K562 (cell line): ENCODE data around the gene MON2. TPM values are rescaled to one million over a fixed set of nuclear protein-coding genes. Genes with fewer than 3 reads are reported as not detected.

Experiments used
- ATAC-seq: fragments of 200-7000 bp; cut with Tn5 transposase; 3 replicates; pipeline ENCODE4 v1.9.1; 2020; ENCODE audit warnings: moderate library complexity
- BruUV-seq: library from RNA; stranded (reverse); fragments of 400-500 nt; replicated peaks from 2 replicates; lab custom pipeline; 2021; lab: Mats Ljungman, UMichigan
- CTCF ChIA-PET: fragments of 300-600 bp; formaldehyde crosslinking; extraction: SDS; loops from one replicate; lab custom pipeline; 2021; ENCODE audit warnings: low intra/inter-chr PET ratio; lab: Yijun Ruan, JAX
- POLR2A ChIA-PET: fragments of 300-600, 350-650 bp; sonication (Branson Sonifier 250); formaldehyde crosslinking; extraction: SDS; loops from one replicate; lab custom pipeline; 2021; ENCODE audit warnings: antibody characterized with exemption, inconsistent platforms; lab: Yijun Ruan, JAX
- DNase-seq, 4 experiments: peaks; one replicate each; pipeline versions ENCODE4 v3.0.0 to v3.0.0-alpha.2; 2011 to 2018; ENCODE audit warnings: low spot score in 3 of 4, mixed read lengths in 3 of 4; ENCODE audit errors: extremely low read depth in 1 of 4
- FAIRE-seq: peaks from 2 replicates; lab custom pipeline; 2011; peaks lifted over from hg19 to GRCh38; lab: Jason Lieb, UNC
- H2AFZ ChIP-seq: 2 replicates; pipeline ENCODE4 v1.6.0; 2011; ENCODE audit warnings: low read depth, low read length, control low read depth, inconsistent platforms
- H3K27ac ChIP-seq: fragments of 200-600 bp; 3 replicates; pipeline ENCODE4 v1.8.0; 2011; ENCODE audit warnings: low read depth, mild to moderate bottlenecking, control low read depth, inconsistent platforms, low read length, moderate library complexity, mixed read lengths; ENCODE audit errors: extremely low read depth
- H3K27me3 ChIP-seq, 2 experiments: fragments of 300-600 bp in 1 of 2; 2 replicates in 1 of 2; 3 replicates in 1 of 2; pipeline versions ENCODE4 v1.6.0 to v1.8.0; 2011; ENCODE audit warnings: inconsistent platforms in 2 of 2, low read length in 2 of 2, mild to moderate bottlenecking in 1 of 2, mixed read lengths in 1 of 2, moderate library complexity in 1 of 2; ENCODE audit not compliant: control insufficient read depth in 2 of 2, insufficient read depth in 2 of 2
- H3K36me3 ChIP-seq: fragments of 300-600 bp; 3 replicates; pipeline ENCODE4 v1.8.0; 2011; ENCODE audit warnings: mild to moderate bottlenecking, low read length, inconsistent platforms; ENCODE audit not compliant: control insufficient read depth, insufficient read depth
- H3K4me1 ChIP-seq, 2 experiments: fragments of 200-600 bp in 1 of 2; replicated peaks in 1 of 2; 2 replicates in 1 of 2; 3 replicates in 1 of 2; pipeline versions ENCODE4 v1.5.1 to v1.8.0; 2011; ENCODE audit warnings: inconsistent platforms in 2 of 2, low read length in 2 of 2, mild to moderate bottlenecking in 1 of 2, mixed read lengths in 1 of 2, moderate library complexity in 1 of 2; ENCODE audit not compliant: control insufficient read depth in 2 of 2, insufficient read depth in 2 of 2
- H3K4me2 ChIP-seq: 2 replicates; pipeline ENCODE4 v1.6.1; 2011; ENCODE audit warnings: low read length, control low read depth, inconsistent platforms, mixed read lengths; ENCODE audit not compliant: insufficient read depth
- H3K4me3 ChIP-seq: fragments of 200-600 bp; sonication (generic), shearing (Covaris generic); 2 replicates; pipeline ENCODE4 v1.5.1; 2016; ENCODE audit warnings: control low read depth, inconsistent platforms
- H3K79me2 ChIP-seq: fragments of 200-600 bp; 3 replicates; pipeline ENCODE4 v1.8.0; 2011; ENCODE audit warnings: low read length, inconsistent platforms; ENCODE audit not compliant: control insufficient read depth, insufficient read depth
- H3K9ac ChIP-seq, 2 experiments: 2 replicates each; pipeline versions ENCODE4 v1.6.0 to v1.6.1; 2011; ENCODE audit warnings: low read depth in 2 of 2, low read length in 2 of 2, control low read depth in 1 of 2, inconsistent platforms in 1 of 2, mild to moderate bottlenecking in 1 of 2, mixed read lengths in 1 of 2; ENCODE audit not compliant: insufficient read depth in 1 of 2
- H3K9me1 ChIP-seq: one replicate; pipeline ENCODE4 v1.6.0; 2011; ENCODE audit warnings: inconsistent platforms, mild to moderate bottlenecking, low read length, moderate library complexity; ENCODE audit not compliant: control insufficient read depth, insufficient read depth
- H3K9me3 ChIP-seq: replicated peaks from 2 replicates; pipeline ENCODE4 v1.5.1; 2011; ENCODE audit warnings: low read depth, low read length, inconsistent platforms; ENCODE audit not compliant: control insufficient read depth, insufficient read depth
- H4K20me1 ChIP-seq: replicated peaks from 2 replicates; pipeline ENCODE4 v1.6.1; 2011; ENCODE audit warnings: low read length, inconsistent platforms, mixed read lengths; ENCODE audit not compliant: control insufficient read depth, insufficient read depth
- CEBPB ChIP-seq: fragments of 450-650 bp; IDR thresholded peaks from 2 replicates; pipeline ENCODE4 v1.6.1; 2016; ENCODE audit warnings: missing genetic modification characterization, missing compliant biosample characterization
- FOXJ2 ChIP-seq: fragments of 200-800 bp; sonication (Bioruptor generic); IDR thresholded peaks from 2 replicates; pipeline ENCODE4 v1.6.1; 2016; ENCODE audit warnings: missing genetic modification characterization, missing compliant biosample characterization
- HEY1 ChIP-seq: fragments of 250-450 bp; sonication (Bioruptor Pico); IDR thresholded peaks from 2 replicates; pipeline ENCODE4 v1.5.0; 2020; ENCODE audit warnings: mild to moderate bottlenecking, moderate library complexity, borderline replicate concordance
- POLR3G ChIP-seq: IDR thresholded peaks from 2 replicates; pipeline ENCODE4 v1.6.1; 2011; ENCODE audit not compliant: insufficient read length, insufficient replicate concordance; ENCODE audit errors: extremely low read depth
- SAP30 ChIP-seq: fragments of 200-600 bp; sonication (generic); IDR thresholded peaks from 2 replicates; pipeline ENCODE4 v1.6.1; 2012; ENCODE audit warnings: borderline replicate concordance, low read depth, mild to moderate bottlenecking, moderate library complexity, low read length, control low read depth, inconsistent platforms; ENCODE audit not compliant: insufficient read depth, poor library complexity, severe bottlenecking
- SPI1 ChIP-seq: IDR thresholded peaks from 2 replicates; pipeline ENCODE4 v1.6.1; 2011; ENCODE audit warnings: low read depth, low read length, control low read depth, borderline replicate concordance
- STAT5B ChIP-seq: fragments of 250-450 bp; sonication (Bioruptor Pico); IDR thresholded peaks from 2 replicates; pipeline ENCODE4 v1.8.0; 2021; ENCODE audit warnings: mild to moderate bottlenecking, inconsistent platforms
- TCFL5 ChIP-seq: fragments of 250-450 bp; sonication (Bioruptor Pico); conservative IDR thresholded peaks from 2 replicates; pipeline ENCODE4 v1.6.1; 2021; ENCODE audit warnings: mild to moderate bottlenecking, moderate library complexity, matching md5 sums
- YY1 ChIP-seq, 3 experiments: IDR thresholded peaks; 2 replicates each; pipeline ENCODE4 v1.6.1; 2011; ENCODE audit warnings: low read length in 2 of 3, mild to moderate bottlenecking in 2 of 3, moderate library complexity in 2 of 3, borderline replicate concordance in 1 of 3, control low read depth in 1 of 3, low read depth in 1 of 3; ENCODE audit not compliant: insufficient read depth in 3 of 3, insufficient replicate concordance in 2 of 3, control insufficient read depth in 1 of 3, insufficient read length in 1 of 3; ENCODE audit errors: extremely low read depth in 1 of 3
- ZNF253 ChIP-seq: fragments of 250-450 bp; sonication (Bioruptor Pico); conservative IDR thresholded peaks from 2 replicates; pipeline ENCODE4 v1.6.1; 2021; ENCODE audit warnings: mild to moderate bottlenecking
- WGBS: fragments of 100-300 bp; shearing (Covaris generic); methylation state at CpG from one replicate; pipeline ENCODE4 v1.1.6; 2016; ENCODE audit warnings: low coverage, mixed read lengths; ENCODE audit not compliant: insufficient coverage; ENCODE audit errors: missing lambda C conversion rate; 5-methylcytosine and 5-hydroxymethylcytosine counted together
- in situ Hi-C: fragments of 300-500 bp; cut with MboI; formaldehyde crosslinking; loops from 4 replicates; pipeline ENCODE4 v1.15.0; 2018; ENCODE audit warnings: inconsistent platforms, mixed read lengths
- intact Hi-C: fragments of 100-400 bp; cut with micrococcal nuclease; formaldehyde crosslinking; loops from 2 replicates; pipeline ENCODE4 v1.14.2; 2022
- polyA plus RNA-seq, 8 experiments: library from polyadenylated mRNA; depleted of rRNA in 4 of 8; stranded (reverse) in 5 of 8; unstranded in 3 of 8; fragments of >200 nt; fragmentation: Nextera tagmentation in 2 of 8; fragmentation: Illumina TruSeq in 1 of 8; extraction: Ambion mirVana in 2 of 8; extraction: Trizol in 1 of 8; gene quantifications; 2 replicates each; pipeline versions ENCODE4 v1.2.1 to v1.2.3, GENCODE V29; 2011 to 2014; ENCODE audit warnings: inconsistent platforms in 1 of 8, missing spikeins in 1 of 8
- total RNA-seq, 7 experiments: library from RNA; depleted of rRNA in 6 of 7; stranded (reverse); fragments of >200 nt in 6 of 7; fragmentation: Illumina TruSeq in 2 of 7; extraction: Trizol in 2 of 7; gene quantifications; 2 replicates each; pipeline versions ENCODE4 v1.2.1 to v1.2.3, GENCODE V29; 2011 to 2021; ENCODE audit warnings: low replicate concordance in 1 of 7

MON2 gene
- total and polyA plus RNA-seq, 9 of the 15 experiments (the other 6 are each of a cell fraction or from before 2014, with no cell fraction given), result 3.6 to 31.6 (median 16.8) TPM

DNA sequence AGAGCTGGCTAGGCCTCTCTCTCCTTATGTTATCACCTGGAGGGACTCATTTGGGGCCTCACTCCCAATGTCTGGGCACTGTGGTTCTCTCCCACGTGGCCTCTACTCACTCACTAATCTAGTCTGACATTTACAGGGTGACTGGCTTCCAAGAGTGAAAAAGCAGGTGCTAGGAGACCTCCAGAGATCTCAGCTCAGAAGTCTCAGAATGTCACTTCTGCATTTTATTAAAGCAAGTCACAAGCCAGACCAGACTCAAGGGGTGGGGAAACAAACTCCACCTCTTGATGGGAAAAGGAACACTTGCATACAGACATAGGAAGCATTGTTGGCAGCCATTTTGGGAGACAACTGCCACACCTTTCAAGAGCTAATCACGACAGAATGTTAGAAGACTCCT lies 175.9 kb downstream of the MON2 start:
- H3K4me1 ChIP-seq, result no peaks in the 10 kb centered on the region
- TF ChIP-seq YY1 (IDR thresholded peaks at IDR 0.05; ENCODE audit: borderline replicate concordance in 1 of 3, control insufficient read depth in 1 of 3, extremely low read depth in 1 of 3, insufficient read depth in 3 of 3, insufficient read length in 1 of 3, insufficient replicate concordance in 2 of 3, low read depth in 1 of 3, low read length in 2 of 3), result peak in 1 of 3 experiments; percentile 65
- TF ChIP-seq TCFL5 (CRISPR knock-in tag), result no peak
- TF ChIP-seq SPI1, result peak; percentile 49; the same call in 1 of the 2 replicates
- H4K20me1 ChIP-seq, result no peaks in the 10 kb centered on the region
- H2AFZ ChIP-seq, result no peak overlapping the region
- FAIRE-seq, result no peak
- POLR2A ChIA-PET, result no interaction called here
- ATAC-seq, result no peak
- H3K9ac ChIP-seq, result no peak overlapping the region
- no peaks in the 10 kb centered on the region for H3K36me3 ChIP-seq
- no peaks in the 10 kb centered on the region for H3K9me1 ChIP-seq
- CTCF ChIA-PET, result no interaction called here
- H3K27ac ChIP-seq, result no peak overlapping the region
- intact Hi-C loops, result no loop called here
- WGBS, result 11% methylated on average over 2 of the region's 2 CpGs
- BruUV-seq, result no TSS peak
- in situ Hi-C loops, result no loop called here
- H3K79me2 ChIP-seq, result no peaks in the 10 kb centered on the region
- no peaks in the 10 kb centered on the region for H3K27me3 ChIP-seq
- no peak for DNase-seq
- no peak overlapping the region for H3K4me2 ChIP-seq
- H3K9me3 ChIP-seq, result no peaks in the 10 kb centered on the region
- H3K4me3 ChIP-seq, result no peak overlapping the region

DNA sequence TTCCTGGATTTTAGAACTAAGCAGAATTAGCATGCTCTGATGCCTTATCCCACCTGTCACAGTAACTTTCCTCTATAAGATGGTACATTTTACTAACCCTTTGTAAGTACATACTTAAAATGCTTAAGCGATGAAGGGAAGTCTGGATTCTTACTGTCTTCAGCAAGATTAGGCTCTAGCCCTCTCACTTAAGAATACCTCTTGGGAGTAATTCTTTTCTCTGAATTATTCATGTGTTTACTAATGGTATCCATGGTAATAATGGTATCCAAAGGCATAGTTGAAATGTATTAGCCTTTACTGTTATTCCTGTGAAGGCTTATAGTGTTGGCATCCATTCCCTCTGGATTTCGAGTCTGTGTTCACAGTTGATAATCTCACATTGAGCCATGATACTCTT lies 176.9 kb downstream of the MON2 start:
- ATAC-seq (no peak), FAIRE-seq (no peak), DNase-seq (no peak)
- CTCF ChIA-PET, result no interaction called here
- Histone ChIP-seq H3K9ac (no peak overlapping the region), H3K9me3 (no peaks in the 10 kb centered on the region), H3K79me2 (no peaks in the 10 kb centered on the region), H3K27me3 (no peaks in the 10 kb centered on the region), H2AFZ (no peak overlapping the region), H3K36me3 (no peaks in the 10 kb centered on the region; the same call in 2 of the 3 replicates), H3K4me1 (no peaks in the 10 kb centered on the region), H4K20me1 (no peaks in the 10 kb centered on the region), H3K9me1 (no peaks in the 10 kb centered on the region), H3K27ac (no peak overlapping the region), H3K4me3 (no peak overlapping the region), H3K4me2 (no peak overlapping the region)
- in situ Hi-C loops (no loop called here), intact Hi-C loops (no loop called here)
- 43% methylated on average over 2 of the region's 2 CpGs for WGBS
- BruUV-seq, result no TSS peak
- TF ChIP-seq HEY1 (no peak), SAP30 (no peak), CEBPB (tag) (no peak), POLR3G (no peak), STAT5B (CRISPR knock-in tag) (no peak), FOXJ2 (tag) (no peak), ZNF253 (no peak)
- POLR2A ChIA-PET, result no interaction called here
